Mesothelial cell of epicardium (in vitro differentiated cells): ENCODE results near the gene CD79A. TPM values are rescaled to one million over a fixed set of nuclear protein-coding genes. Genes with fewer than 3 reads are reported as not detected.

ENCODE experiments used
- DNase-seq, 2 experiments: peaks; one replicate each; pipeline ENCODE4 v3.0.0; 2021; ENCODE audit warnings: low spot score in 2 of 2; ENCODE audit not compliant: unreplicated experiment in 2 of 2
- H3K27ac Mint-ChIP-seq: 2 replicates; pipeline ENCODE4 v1.8.0; 2021; ENCODE audit warnings: mixed read lengths
- H3K27me3 Mint-ChIP-seq: 2 replicates; pipeline ENCODE4 v1.8.0; 2021; ENCODE audit warnings: low read depth, mixed read lengths
- H3K36me3 Mint-ChIP-seq: 2 replicates; pipeline ENCODE4 v1.8.0; 2021; ENCODE audit warnings: mixed read lengths
- H3K4me1 Mint-ChIP-seq: 2 replicates; pipeline ENCODE4 v1.8.0; 2021; ENCODE audit warnings: mixed read lengths
- H3K4me3 Mint-ChIP-seq: 2 replicates; pipeline ENCODE4 v1.8.0; 2021; ENCODE audit warnings: mild to moderate bottlenecking, moderate library complexity, mixed read lengths
- H3K9me3 Mint-ChIP-seq: 2 replicates; pipeline ENCODE4 v1.8.0; 2021; ENCODE audit warnings: mixed read lengths
- CTCF ChIP-seq: fragments of 200-600 bp; sonication (generic); IDR thresholded peaks from one replicate; pipeline ENCODE4 v1.5.0; 2021; ENCODE audit warnings: antibody characterized with exemption; ENCODE audit not compliant: unreplicated experiment
- total RNA-seq: library from RNA; stranded (reverse); gene quantifications from 3 replicates; pipeline ENCODE4 v1.2.1, GENCODE V29; 2021

CD79A gene
- total RNA-seq, 1 donor from 2014 or later: 0.58 TPM

- no peak overlapping the region for H3K27ac Mint-ChIP-seq
- H3K4me3 Mint-ChIP-seq: no peak overlapping the region
- no peak for DNase-seq
- H3K4me1 Mint-ChIP-seq: no peaks in the 10 kb centered on the region
- no peaks in the 10 kb centered on the region for H3K27me3 Mint-ChIP-seq
- peaks cover 7% of the 10 kb centered on the region for H3K36me3 Mint-ChIP-seq
- peak; percentile 27 for TF ChIP-seq CTCF
- H3K9me3 Mint-ChIP-seq: no peaks in the 10 kb centered on the region
Observed at GRCh38 chr19:41895745-41896580, 18.9 kb downstream of the CD79A start.

DNA sequence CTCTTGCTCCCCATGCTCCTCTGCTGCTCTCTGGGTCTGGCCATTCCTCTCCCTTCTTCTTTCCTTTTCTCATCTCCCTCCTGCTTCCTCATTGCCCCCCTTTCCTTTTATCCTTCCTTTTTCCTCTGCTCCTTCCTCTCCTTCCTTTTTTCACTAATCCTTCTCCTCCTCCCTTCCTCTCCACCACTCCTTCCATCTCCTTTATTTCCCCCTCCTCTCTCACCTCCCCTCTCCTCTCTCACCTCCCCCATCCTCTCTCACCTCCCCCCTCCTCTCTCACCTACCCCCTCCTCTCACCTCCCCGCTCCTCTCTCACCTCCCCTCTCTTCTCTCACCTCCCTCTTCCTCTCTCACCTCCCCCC is 19.5 kb downstream of the CD79A start:
- no peak for DNase-seq
- H3K36me3 Mint-ChIP-seq: peaks cover 7% of the 10 kb centered on the region
- TF ChIP-seq CTCF: no peak
- no peaks in the 10 kb centered on the region for H3K9me3 Mint-ChIP-seq
- H3K4me1 Mint-ChIP-seq: no peaks in the 10 kb centered on the region
- H3K4me3 Mint-ChIP-seq: no peak overlapping the region
- no peak overlapping the region for H3K27ac Mint-ChIP-seq
- H3K27me3 Mint-ChIP-seq: no peaks in the 10 kb centered on the region

DNA sequence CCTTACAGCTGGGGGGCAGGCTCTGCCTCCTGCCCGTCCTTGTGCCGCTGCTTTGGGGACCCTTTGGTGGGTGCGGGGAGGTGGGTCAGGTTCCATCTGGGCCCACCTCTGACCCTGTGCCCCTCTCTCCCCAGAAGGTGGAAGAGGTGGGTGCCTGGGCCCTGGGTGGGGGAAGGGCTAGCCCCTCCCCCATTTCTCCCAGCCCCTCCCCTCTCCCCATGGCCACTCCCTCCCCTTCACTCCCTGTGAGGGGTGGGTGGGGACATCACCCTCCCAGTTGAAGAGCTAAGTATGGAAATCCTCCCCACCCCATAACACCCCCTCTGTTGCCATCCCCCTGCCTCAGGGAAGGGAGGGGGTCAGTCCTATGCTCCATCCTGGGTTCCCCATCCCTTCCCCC is 20.1 kb downstream of the CD79A start:
- Mint-ChIP-seq H3K4me1 (no peaks in the 10 kb centered on the region), H3K36me3 (peaks cover 11% of the 10 kb centered on the region), H3K27me3 (no peaks in the 10 kb centered on the region), H3K9me3 (no peaks in the 10 kb centered on the region), H3K27ac (no peak overlapping the region), H3K4me3 (no peak overlapping the region)
- TF ChIP-seq CTCF: no peak
- no peak for DNase-seq

- no peaks in the 10 kb centered on the region for H3K4me1 Mint-ChIP-seq
Observed at GRCh38 chr19:41897820-41898219, 20.7 kb downstream of the CD79A start.

DNA sequence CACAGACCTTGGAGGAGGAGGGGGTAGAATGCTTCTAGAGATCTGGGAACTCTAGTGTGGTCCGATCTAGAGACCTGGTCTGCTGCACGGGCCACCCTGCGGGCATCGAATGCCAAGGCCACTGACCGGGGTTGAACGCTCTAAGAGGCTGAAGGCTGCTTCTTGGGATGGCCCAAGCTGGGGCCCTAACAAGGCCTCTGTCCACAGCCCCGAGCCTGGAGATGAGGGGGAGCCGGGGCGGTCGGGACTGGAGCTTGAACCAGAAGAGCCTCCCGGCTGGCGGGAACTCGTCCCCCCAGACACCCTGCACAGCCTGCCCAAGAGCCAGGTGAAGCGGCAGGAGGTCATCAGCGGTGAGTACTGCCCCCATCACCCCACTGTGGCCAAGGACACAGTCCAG is 21.2 kb downstream of the CD79A start:
- peaks cover 11% of the 10 kb centered on the region for H3K36me3 Mint-ChIP-seq
- no peaks in the 10 kb centered on the region for H3K27me3 Mint-ChIP-seq
- no peaks in the 10 kb centered on the region for H3K9me3 Mint-ChIP-seq
- H3K4me3 Mint-ChIP-seq: no peak overlapping the region
- no peaks in the 10 kb centered on the region for H3K4me1 Mint-ChIP-seq
- TF ChIP-seq CTCF: no peak
- no peak overlapping the region for H3K27ac Mint-ChIP-seq
- DNase-seq: no peak

More at GRCh38 chr19:41897820-41898219, 20.7 kb downstream of the CD79A start:
- no peaks in the 10 kb centered on the region for H3K9me3 Mint-ChIP-seq
- H3K27me3 Mint-ChIP-seq: no peaks in the 10 kb centered on the region
- TF ChIP-seq CTCF: no peak
- H3K36me3 Mint-ChIP-seq: peaks cover 11% of the 10 kb centered on the region
- DNase-seq: no peak
- H3K4me3 Mint-ChIP-seq: no peak overlapping the region
- no peak overlapping the region for H3K27ac Mint-ChIP-seq
